ENCODE results near the gene ARHGAP24.

ARHGAP24 gene

DNA sequence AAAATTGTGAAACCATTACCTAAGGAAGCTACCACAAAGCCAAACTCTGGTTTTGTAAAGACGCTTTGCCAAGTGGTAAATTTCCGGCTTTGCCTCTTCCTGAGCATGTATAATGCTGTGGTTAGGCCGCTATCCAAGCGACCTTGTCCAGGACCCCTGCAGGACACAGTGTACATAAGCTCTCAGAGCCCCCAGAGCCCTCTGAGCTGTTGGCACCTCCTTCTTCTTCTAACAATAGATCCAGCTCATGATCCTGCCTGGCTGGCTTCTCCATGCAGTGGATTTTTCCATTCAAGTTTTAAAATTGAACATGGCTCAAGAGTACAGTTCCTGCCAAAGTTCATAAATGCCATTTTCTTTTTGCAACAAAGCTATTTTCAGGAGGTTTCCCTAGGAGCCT is 558.2 kb downstream of the ARHGAP24 start:
- no peak for DNase-seq
- Histone ChIP-seq H3K27ac (ENCODE audit: low read length) (no peak overlapping the region), H3K79me2 (ENCODE audit: low read length) (no peaks in the 10 kb centered on the region), H3F3A (ENCODE audit: insufficient read depth, low read length) (no peaks in the 10 kb centered on the region), H3K9me2 (replicated peaks; ENCODE audit: insufficient read depth, low read length) (no peaks in the 10 kb centered on the region), H3K36me3 (replicated peaks; ENCODE audit: insufficient read depth, low read length) (no peaks in the 10 kb centered on the region), H3K4me3 (ENCODE audit: low read length) (no peak overlapping the region), H3K9me3 (replicated peaks; ENCODE audit: insufficient read depth, low read length) (no peaks in the 10 kb centered on the region), H3K4me1 (ENCODE audit: low read length) (0 out of 2 replicates have a peak, but pooled peaks cover 3% of the 10 kb centered on the region), H4K20me1 (ENCODE audit: insufficient read depth, low read length) (no peaks in the 10 kb centered on the region), H2AFZ (ENCODE audit: low read length) (no peak overlapping the region), H3K27me3 (replicated peaks; ENCODE audit: insufficient read depth, low read length) (no peaks in the 10 kb centered on the region), H3K9ac (ENCODE audit: low read length) (no peak overlapping the region), H3K4me2 (ENCODE audit: low read depth, low read length) (no peak overlapping the region)
- TF ChIP-seq, protein P1, sequence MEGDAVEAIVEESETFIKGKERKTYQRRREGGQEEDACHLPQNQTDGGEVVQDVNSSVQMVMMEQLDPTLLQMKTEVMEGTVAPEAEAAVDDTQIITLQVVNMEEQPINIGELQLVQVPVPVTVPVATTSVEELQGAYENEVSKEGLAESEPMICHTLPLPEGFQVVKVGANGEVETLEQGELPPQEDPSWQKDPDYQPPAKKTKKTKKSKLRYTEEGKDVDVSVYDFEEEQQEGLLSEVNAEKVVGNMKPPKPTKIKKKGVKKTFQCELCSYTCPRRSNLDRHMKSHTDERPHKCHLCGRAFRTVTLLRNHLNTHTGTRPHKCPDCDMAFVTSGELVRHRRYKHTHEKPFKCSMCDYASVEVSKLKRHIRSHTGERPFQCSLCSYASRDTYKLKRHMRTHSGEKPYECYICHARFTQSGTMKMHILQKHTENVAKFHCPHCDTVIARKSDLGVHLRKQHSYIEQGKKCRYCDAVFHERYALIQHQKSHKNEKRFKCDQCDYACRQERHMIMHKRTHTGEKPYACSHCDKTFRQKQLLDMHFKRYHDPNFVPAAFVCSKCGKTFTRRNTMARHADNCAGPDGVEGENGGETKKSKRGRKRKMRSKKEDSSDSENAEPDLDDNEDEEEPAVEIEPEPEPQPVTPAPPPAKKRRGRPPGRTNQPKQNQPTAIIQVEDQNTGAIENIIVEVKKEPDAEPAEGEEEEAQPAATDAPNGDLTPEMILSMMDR (IDR thresholded peaks at IDR 0.05; ENCODE audit: low read length) = no peak
- TF ChIP-seq EZH2 (optimal IDR thresholded peaks at IDR 0.05; ENCODE audit: low read depth, low read length) (no peak), EZH2phosphoT487 (IDR thresholded peaks at IDR 0.05; ENCODE audit: low read length) (no peak)

DNA sequence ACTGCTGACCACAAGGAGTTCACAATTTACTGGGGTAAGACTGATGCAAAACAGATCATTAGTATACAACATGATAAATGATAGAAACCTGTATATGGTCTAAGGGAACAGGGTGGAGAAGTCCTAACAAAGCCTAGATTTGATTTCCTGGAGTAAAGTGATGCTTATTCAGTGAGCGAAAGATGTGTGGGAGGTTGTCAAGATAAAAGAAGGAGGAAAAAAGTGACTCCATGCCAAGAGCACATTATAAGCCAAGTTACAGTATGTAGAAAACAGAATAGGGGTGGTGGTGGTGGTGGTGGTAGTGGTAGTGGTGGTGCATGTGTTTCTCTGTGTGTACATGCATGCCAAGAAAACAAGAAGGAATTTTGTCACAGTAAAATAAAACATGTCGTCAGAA is 559.7 kb downstream of the ARHGAP24 start:
- TF ChIP-seq, protein P1 (IDR thresholded peaks at IDR 0.05; ENCODE audit: low read length) = no peak
- TF ChIP-seq EZH2 (optimal IDR thresholded peaks at IDR 0.05; ENCODE audit: low read depth, low read length) (no peak), EZH2phosphoT487 (IDR thresholded peaks at IDR 0.05; ENCODE audit: low read length) (no peak)
- H3K9me3 ChIP-seq (replicated peaks; ENCODE audit: insufficient read depth, low read length) = no peaks in the 10 kb centered on the region
- H3K4me2 ChIP-seq (ENCODE audit: low read depth, low read length) = no peak overlapping the region
- no peak for DNase-seq
- H3F3A ChIP-seq (ENCODE audit: insufficient read depth, low read length) = no peaks in the 10 kb centered on the region
- H3K4me3 ChIP-seq (ENCODE audit: low read length) = no peak overlapping the region
- H3K9me2 ChIP-seq (replicated peaks; ENCODE audit: insufficient read depth, low read length) = no peaks in the 10 kb centered on the region
- H3K9ac ChIP-seq (ENCODE audit: low read length) = no peak overlapping the region
- 0 out of 2 replicates have a peak, but pooled peaks cover 3% of the 10 kb centered on the region for H3K4me1 ChIP-seq (ENCODE audit: low read length)
- H3K27ac ChIP-seq (ENCODE audit: low read length) = no peak overlapping the region
- no peaks in the 10 kb centered on the region for H3K36me3 ChIP-seq (replicated peaks; ENCODE audit: insufficient read depth, low read length)
- no peaks in the 10 kb centered on the region for H3K27me3 ChIP-seq (replicated peaks; ENCODE audit: insufficient read depth, low read length)
- no peak overlapping the region for H2AFZ ChIP-seq (ENCODE audit: low read length)
- no peaks in the 10 kb centered on the region for H4K20me1 ChIP-seq (ENCODE audit: insufficient read depth, low read length)
- no peaks in the 10 kb centered on the region for H3K79me2 ChIP-seq (ENCODE audit: low read length)

DNA sequence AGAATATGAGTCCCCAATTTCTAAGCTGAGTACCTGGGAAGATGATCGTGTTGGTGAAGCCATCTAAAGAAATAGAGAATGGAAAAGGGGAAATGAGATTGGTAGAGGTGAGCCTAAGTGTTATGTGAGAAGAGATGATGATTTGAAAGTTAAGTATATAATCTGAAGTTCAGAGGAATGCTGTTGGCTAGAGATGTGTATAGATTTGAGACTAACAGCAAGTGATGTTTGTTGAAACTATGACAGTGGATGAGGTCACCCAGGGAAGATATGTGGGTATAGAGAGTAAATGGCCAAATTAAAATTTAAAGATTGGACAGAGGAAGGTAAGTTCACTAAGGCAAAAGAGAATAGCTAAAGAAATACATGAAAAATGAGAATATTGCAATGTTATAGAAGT is 560.7 kb downstream of the ARHGAP24 start:
- TF ChIP-seq EZH2phosphoT487 (IDR thresholded peaks at IDR 0.05; ENCODE audit: low read length) (no peak), EZH2 (optimal IDR thresholded peaks at IDR 0.05; ENCODE audit: low read depth, low read length) (no peak)
- TF ChIP-seq, protein P1 (IDR thresholded peaks at IDR 0.05; ENCODE audit: low read length) = no peak
- Histone ChIP-seq H3K9ac (ENCODE audit: low read length) (no peak overlapping the region), H3K79me2 (ENCODE audit: low read length) (no peaks in the 10 kb centered on the region), H3K9me3 (replicated peaks; ENCODE audit: insufficient read depth, low read length) (no peaks in the 10 kb centered on the region), H3K4me2 (ENCODE audit: low read depth, low read length) (no peak overlapping the region), H3K9me2 (replicated peaks; ENCODE audit: insufficient read depth, low read length) (no peaks in the 10 kb centered on the region), H3K27ac (ENCODE audit: low read length) (no peak overlapping the region), H3K36me3 (replicated peaks; ENCODE audit: insufficient read depth, low read length) (no peaks in the 10 kb centered on the region), H3F3A (ENCODE audit: insufficient read depth, low read length) (no peaks in the 10 kb centered on the region), H4K20me1 (ENCODE audit: insufficient read depth, low read length) (no peaks in the 10 kb centered on the region), H3K4me3 (ENCODE audit: low read length) (no peak overlapping the region), H3K4me1 (ENCODE audit: low read length) (0 out of 2 replicates have a peak, but pooled peaks cover 3% of the 10 kb centered on the region), H2AFZ (ENCODE audit: low read length) (no peak overlapping the region), H3K27me3 (replicated peaks; ENCODE audit: insufficient read depth, low read length) (no peaks in the 10 kb centered on the region)
- DNase-seq = no peak

Data from MM.1S (cell line).